ENCODE measurements around the gene PIH1D2.
"Not testable (repeated sequence)": the region's sequence is repeated elsewhere in the genome, so short reads cannot be mapped to it uniquely, and the experiment has no call there.

The PIH1D2 gene
- 0.18 to 0.39 reads per million in 2 experiments for total RNA-seq

- DNase-seq (ENCODE audit: low read depth) = peak; percentile 78
These were observed at the start of gene PIH1D2, which contains the start of gene NKAPD1 for GRCh38 chr11:112073941-112074811. Gene PIH1D2, minus strand, starts transcription at chr11:112074017. Its CDS starts 843 bp downstream, at chr11:112073174. Gene NKAPD1, plus strand, starts transcription at chr11:112074299. Its CDS starts 1,276 bp downstream, at chr11:112075575.

DNA sequence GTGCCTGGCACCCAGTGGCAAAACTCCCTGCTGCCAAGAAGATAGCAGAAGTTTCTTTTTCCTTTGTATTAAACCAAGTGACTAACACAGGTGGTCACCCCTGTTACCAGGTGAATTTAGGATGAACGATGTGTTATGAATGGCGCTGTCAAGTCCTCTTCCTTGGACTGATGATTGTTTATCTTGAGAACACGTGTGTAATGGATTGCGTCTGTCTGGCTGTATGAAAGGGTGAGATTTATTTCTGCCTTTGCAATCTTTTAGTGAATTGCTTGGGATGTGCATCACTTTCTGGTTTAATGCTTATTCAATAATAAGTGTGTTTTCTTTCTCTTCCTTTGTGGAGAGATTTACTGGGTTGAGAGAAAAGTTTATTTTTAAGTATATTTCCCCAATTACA lies 49.3 kb upstream of the PIH1D2 start:
- DNase-seq (ENCODE audit: low read depth) = no peak

GRCh38 chr11:112121981-112122615 lies 48.3 kb upstream of the PIH1D2 start:
- DNase-seq (ENCODE audit: low read depth) = no peak

DNA sequence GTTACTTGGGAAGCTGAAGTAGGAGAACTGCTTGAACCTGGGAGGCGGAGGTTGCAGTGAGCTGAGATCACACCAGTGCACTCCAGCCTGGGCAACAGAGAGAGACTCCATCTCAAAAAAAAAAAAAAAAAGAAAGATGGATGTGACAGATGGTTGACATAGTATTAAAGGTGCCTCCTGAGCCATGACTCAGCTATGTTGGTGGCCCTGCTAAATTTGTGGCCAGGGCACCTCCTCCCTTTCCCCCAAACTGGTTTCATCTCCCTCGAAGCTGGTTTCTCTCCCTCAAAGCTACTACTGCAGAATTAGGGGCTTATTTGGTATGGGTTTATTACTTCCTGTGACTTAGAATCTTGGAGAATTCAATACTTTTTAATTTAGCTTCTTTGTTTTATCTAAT lies 44.4 kb upstream of the PIH1D2 start:
- no peak for DNase-seq (ENCODE audit: low read depth)

- DNase-seq (ENCODE audit: low read depth) = no peak
These were observed 41.6 kb upstream of the PIH1D2 start for GRCh38 chr11:112115386-112115785.

DNA sequence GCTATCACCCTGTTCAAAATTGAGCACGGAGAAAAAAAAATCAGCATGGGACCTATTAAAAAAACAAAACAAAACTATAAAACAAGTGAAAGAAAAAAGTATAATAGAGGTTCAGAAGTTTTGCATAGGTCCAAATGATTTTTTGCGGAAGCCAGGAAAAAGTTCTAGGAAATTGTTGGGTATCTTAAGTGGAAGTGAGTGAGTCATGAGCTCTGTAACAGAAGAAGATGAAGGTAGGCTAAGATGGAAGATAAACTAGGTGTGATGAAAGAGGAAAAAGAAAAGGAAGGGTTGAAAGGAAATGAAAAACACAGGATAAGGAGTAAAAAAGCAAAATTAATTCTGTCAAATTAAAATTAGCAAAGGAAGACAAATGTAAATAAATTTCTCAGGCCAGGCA lies 40.6 kb upstream of the PIH1D2 start:
- DNase-seq (ENCODE audit: low read depth) = no peak

GRCh38 chr11:112113539-112114457 lies 40.0 kb upstream of the PIH1D2 start:
- DNase-seq (ENCODE audit: low read depth) = no peak

GRCh38 chr11:112106070-112106469 lies 32.3 kb upstream of the PIH1D2 start:
- no peak for DNase-seq (ENCODE audit: low read depth)

GRCh38 chr11:112103446-112103845 lies 29.6 kb upstream of the PIH1D2 start:
- DNase-seq (ENCODE audit: low read depth) = no peak

GRCh38 chr11:112100462-112100861 lies 26.6 kb upstream of the PIH1D2 start:
- DNase-seq (ENCODE audit: low read depth) = no peak

DNA sequence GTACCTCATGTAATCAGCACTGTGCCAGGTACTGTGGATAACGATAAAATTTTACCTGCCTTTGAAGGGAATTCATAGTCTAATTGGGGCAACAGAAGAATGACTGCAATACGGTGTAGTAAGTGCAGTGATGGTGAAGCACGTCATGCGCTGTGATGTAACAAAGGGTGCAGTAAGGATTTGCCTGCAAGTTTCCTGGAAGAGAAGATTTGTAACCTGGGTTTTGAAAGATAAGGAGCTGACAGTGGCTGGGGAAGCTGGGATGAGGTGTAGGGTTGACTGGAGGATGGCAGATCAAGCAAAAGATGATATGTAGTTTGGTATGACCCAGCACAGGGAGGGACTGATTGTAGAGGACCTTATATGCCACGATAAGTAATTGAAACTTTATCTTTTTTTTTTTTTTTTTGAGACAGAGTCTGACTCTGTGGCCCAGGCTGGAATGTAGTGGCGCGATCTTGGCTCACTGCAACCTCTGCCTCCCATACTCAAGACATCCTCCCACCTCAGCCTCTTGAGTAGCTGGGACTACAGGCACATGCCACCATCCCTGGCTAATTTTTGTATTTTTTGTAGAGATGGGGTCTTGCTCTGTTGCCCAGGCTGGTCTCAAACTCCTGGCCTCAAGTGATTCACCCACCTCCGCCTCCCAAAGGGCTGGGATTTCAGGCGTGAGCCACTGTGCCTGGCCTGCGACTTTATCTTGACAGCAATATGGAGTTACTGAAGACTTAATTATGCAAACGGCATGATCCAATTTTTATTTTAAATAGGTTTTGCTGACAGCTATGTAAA lies 24.1 kb upstream of the PIH1D2 start:
- no peak for DNase-seq (ENCODE audit: low read depth)

- no peak for DNase-seq (ENCODE audit: low read depth)
These were observed 22.4 kb upstream of the PIH1D2 start for GRCh38 chr11:112096194-112096593.

DNA sequence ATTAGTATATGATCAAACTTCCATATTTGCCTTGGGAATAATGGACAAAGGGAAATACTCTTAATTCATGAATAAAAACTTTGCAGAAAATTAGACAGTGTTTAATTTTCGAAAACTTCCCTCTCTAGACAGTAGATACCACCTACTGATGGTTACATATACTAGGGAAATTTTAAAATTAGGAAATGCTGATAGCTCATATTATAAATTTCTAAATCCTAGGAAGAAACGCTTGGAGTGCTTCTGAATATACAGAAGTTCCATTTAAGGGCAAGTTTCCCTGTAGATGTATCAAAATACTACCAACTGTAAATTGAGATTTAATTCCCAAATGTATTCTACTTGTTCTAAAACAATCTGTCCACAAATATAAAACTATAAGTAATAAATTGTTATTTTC lies 21.5 kb upstream of the PIH1D2 start:
- not testable (repeated sequence) for DNase-seq (ENCODE audit: low read depth)

GRCh38 chr11:112087212-112087611 lies 13.4 kb upstream of the PIH1D2 start:
- DNase-seq (ENCODE audit: low read depth) = no peak

- peak; percentile 96 for DNase-seq (ENCODE audit: low read depth)
These were observed 12.8 kb upstream of the PIH1D2 start, which contains the start of the genes SDHD and TIMM8B for GRCh38 chr11:112086422-112087191. Gene SDHD, plus strand, starts transcription at chr11:112086873. Its CDS starts 35 bp downstream, at chr11:112086908. Gene TIMM8B, minus strand, starts transcription at chr11:112086756. Its CDS starts 33 bp downstream, at chr11:112086723.

DNA sequence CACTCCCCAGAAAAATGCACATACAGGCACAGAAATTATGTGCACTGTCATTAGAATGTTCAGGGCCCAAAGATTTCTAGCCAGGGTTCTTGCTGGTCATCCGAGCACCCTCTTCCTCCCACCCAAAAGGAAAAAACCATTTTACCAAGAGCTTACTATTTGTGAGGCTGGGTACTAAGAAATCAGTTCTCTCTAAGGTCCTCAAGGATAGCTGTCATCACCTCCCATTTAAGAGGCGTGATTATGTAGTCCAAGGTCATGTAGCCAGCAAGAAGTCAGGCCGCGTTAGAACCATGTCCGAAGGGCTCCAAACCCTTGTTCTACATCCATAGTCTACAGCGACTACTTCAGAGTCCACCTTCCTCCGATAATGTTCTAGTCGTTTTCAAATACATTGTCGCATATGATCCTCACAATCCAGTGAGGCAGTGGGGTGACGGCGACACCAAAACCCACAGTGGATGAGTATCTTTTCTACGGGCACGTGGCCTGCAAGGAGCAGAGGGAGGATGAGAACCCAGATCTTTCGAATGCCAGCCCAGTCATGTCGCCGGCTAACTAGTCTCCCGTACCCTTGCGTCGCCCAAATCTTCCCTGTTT lies 12.1 kb upstream of the PIH1D2 start:
- DNase-seq (ENCODE audit: low read depth) = no peak

DNA sequence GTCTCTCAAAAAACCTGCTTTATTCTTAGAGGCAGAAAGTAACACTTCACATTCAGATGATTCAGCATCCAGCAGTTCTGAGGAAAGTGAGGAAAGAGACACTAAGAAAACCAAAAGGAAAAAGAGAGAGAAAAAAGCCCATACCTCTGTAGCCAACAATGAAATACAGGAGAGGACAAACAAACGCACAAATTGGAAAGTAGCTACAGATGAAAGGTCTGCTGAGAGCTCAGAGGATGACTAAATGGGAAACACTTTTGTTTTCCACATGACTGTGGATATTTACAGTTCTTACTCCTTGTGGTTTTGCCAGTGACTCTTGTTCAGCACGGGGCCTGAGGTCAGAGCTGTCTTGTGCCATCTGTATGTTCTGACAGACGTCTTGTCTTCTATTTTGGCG lies 8.9 kb upstream of the PIH1D2 start:
- DNase-seq (ENCODE audit: low read depth) = no peak

DNA sequence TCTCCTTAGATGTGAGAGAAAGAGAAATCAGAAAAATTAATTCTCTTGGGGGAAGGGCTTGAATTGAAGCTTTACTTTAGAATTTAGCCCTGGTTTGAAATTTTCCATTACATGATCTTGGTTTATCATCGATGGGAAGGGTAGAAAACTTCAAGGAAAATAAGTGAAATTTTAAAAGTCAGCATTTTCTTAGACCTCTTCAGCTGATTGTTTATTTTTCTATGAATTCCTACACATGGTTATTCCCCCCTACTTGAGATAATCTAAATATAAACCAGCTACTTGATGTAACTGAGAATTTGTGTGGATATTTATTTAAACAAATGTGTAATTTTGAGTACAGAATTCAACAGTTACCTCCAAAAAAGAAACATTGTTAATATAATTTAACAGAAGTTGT lies 10.9 kb downstream of the PIH1D2 start:
- no peak for DNase-seq (ENCODE audit: low read depth)

DNA sequence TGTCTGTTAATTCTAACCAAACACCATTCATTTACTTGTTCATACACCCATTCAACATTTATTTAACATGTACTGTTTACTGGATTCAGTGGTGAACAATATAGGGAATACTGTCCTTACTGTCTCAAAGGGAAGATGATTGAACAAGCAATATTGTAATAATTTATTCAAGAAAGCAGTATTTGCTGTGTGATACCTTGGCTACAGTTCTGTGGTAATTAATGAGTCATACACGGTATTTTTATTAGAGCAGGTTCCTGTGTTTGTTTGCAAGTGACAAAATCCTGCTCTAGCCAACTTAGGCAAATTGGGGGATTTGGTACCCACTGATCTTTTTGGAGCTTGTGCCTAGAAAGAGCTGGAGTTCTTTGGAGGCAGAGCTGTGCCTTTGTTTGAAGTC lies 15.7 kb downstream of the PIH1D2 start:
- no peak for DNase-seq (ENCODE audit: low read depth)

GRCh38 chr11:112057170-112057569 lies 16.6 kb downstream of the PIH1D2 start:
- no peak for DNase-seq (ENCODE audit: low read depth)
